Neural progenitor cell (in vitro differentiated cells): ENCODE data around the gene SPATA25. TPM values are rescaled to one million over a fixed set of nuclear protein-coding genes. Genes with fewer than 3 reads are reported as not detected.

Source experiments
- DNase-seq: peaks from one replicate; pipeline ENCODE4 v3.0.0-alpha.2; 2016; ENCODE audit warnings: low spot score
- H2AFZ ChIP-seq: fragments of 200-600 bp; sonication (generic); replicated peaks from 2 replicates; pipeline ENCODE4 v1.6.1; 2016; ENCODE audit warnings: antibody characterized with exemption
- H3F3A ChIP-seq: fragments of 200-600 bp; sonication (generic); 2 replicates; pipeline ENCODE4 v1.6.1; 2016; ENCODE audit warnings: antibody characterized with exemption, low read depth
- H3K27ac ChIP-seq: fragments of 200-600 bp; sonication (generic); 2 replicates; pipeline ENCODE4 v1.5.1; 2016; ENCODE audit warnings: mild to moderate bottlenecking
- H3K27me3 ChIP-seq: fragments of 200-600 bp; sonication (generic); 2 replicates; pipeline ENCODE4 v1.6.1; 2016; ENCODE audit warnings: mild to moderate bottlenecking, moderate library complexity
- H3K36me3 ChIP-seq: fragments of 200-600 bp; sonication (generic); 2 replicates; pipeline ENCODE4 v1.5.1; 2016
- H3K4me1 ChIP-seq: fragments of 200-600 bp; sonication (generic); 2 replicates; pipeline ENCODE4 v1.6.1; 2016; ENCODE audit warnings: mixed run types
- H3K4me2 ChIP-seq: fragments of 200-600 bp; sonication (generic); 2 replicates; pipeline ENCODE4 v1.6.1; 2016
- H3K4me3 ChIP-seq: fragments of 200-600 bp; sonication (generic); 2 replicates; pipeline ENCODE4 v1.5.1; 2016
- H3K79me2 ChIP-seq: fragments of 200-600 bp; sonication (generic); 2 replicates; pipeline ENCODE4 v1.6.1; 2016; ENCODE audit warnings: low read depth
- H3K9ac ChIP-seq: fragments of 200-600 bp; sonication (generic); 2 replicates; pipeline ENCODE4 v1.6.1; 2016
- H3K9me3 ChIP-seq: fragments of 200-600 bp; sonication (generic); 2 replicates; pipeline ENCODE4 v1.5.1; 2016; ENCODE audit warnings: low read depth
- H4K20me1 ChIP-seq: fragments of 200-600 bp; sonication (generic); 2 replicates; pipeline ENCODE4 v1.6.1; 2016; ENCODE audit warnings: low read depth
- H3K27ac Mint-ChIP-seq: 3 replicates; pipeline ENCODE4 v1.8.0; 2021; ENCODE audit warnings: mixed read lengths
- H3K27me3 Mint-ChIP-seq: 2 replicates; pipeline ENCODE4 v1.8.0; 2022; ENCODE audit warnings: low read depth, mild to moderate bottlenecking, inconsistent platforms, moderate library complexity, mixed read lengths; ENCODE audit not compliant: insufficient read depth
- H3K36me3 Mint-ChIP-seq: 3 replicates; pipeline ENCODE4 v1.8.0; 2021; ENCODE audit warnings: mixed read lengths
- H3K4me1 Mint-ChIP-seq: 3 replicates; pipeline ENCODE4 v1.8.0; 2021; ENCODE audit warnings: mixed read lengths
- H3K4me3 Mint-ChIP-seq: 3 replicates; pipeline ENCODE4 v1.8.0; 2021; ENCODE audit warnings: mild to moderate bottlenecking, moderate library complexity, mixed read lengths
- H3K9me3 Mint-ChIP-seq: 3 replicates; pipeline ENCODE4 v1.8.0; 2020; ENCODE audit warnings: mixed read lengths
- EZH2 ChIP-seq: fragments of 200-600 bp; sonication (generic); IDR thresholded peaks from 2 replicates; pipeline ENCODE4 v1.6.1; 2017; ENCODE audit warnings: antibody characterized with exemption, mild to moderate bottlenecking, moderate library complexity
- EZH2phosphoT487 ChIP-seq: fragments of 200-600 bp; sonication (generic); IDR thresholded peaks from 2 replicates; pipeline ENCODE4 v1.6.1; 2017; ENCODE audit warnings: antibody characterized with exemption
- total RNA-seq: library from RNA; depleted of rRNA; stranded (reverse); fragments of >200 nt; gene quantifications from 2 replicates; pipeline ENCODE4 v1.2.3, GENCODE V29; 2015; ENCODE audit warnings: low replicate concordance
- TF ChIP-seq, protein P1 (sequence below): fragments of 200-600 bp; sonication (generic); IDR thresholded peaks from 2 replicates; pipeline ENCODE4 v1.5.1; 2017; ENCODE audit warnings: antibody characterized with exemption, mild to moderate bottlenecking

Gene SPATA25
- total RNA-seq, 1 donor from 2014 or later: 0.54 TPM

DNA sequence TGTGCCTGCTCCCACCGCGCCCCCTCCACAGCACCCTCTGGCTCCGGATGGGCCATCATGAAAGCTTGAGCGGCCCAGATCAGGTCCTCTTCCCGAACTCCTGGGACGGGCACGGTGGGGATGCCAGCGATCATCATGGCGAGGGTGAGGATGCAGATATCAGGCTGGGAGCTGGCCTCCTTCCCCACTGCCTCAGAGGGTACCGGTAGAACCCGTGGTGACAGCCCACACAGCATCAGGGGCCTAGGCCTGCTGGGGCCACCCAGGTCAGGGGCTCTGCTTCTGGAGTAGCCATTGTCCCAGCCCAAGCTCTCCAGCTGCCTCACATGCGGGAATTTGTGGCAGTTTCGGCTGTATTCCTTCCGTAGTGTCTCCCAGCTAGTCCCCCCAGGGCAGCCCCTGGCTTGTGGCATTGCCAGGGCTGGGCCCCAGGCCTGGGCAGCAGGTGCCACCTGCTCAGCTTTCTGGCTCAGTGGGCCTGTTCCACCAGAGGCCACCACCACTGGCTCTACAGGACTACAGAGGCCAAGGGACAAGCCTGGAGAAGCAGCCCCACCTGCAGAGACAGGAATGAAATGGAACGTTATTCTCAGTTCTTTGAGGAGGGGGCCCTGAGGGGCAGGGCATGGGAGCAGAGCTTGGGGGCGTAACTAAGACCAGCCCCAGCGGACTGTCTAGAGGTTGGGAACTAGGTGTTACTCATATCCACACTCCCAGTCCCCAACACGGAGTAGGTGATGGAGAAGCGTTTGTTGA is 654 bp downstream of the SPATA25 start:
- no peak overlapping the region for H3K9ac ChIP-seq
- H3K27me3 ChIP-seq: peaks cover 9% of the 10 kb centered on the region
- H3K4me1 ChIP-seq: peaks cover 11% of the 10 kb centered on the region
- TF ChIP-seq EZH2: no peak
- TF ChIP-seq, protein P1, sequence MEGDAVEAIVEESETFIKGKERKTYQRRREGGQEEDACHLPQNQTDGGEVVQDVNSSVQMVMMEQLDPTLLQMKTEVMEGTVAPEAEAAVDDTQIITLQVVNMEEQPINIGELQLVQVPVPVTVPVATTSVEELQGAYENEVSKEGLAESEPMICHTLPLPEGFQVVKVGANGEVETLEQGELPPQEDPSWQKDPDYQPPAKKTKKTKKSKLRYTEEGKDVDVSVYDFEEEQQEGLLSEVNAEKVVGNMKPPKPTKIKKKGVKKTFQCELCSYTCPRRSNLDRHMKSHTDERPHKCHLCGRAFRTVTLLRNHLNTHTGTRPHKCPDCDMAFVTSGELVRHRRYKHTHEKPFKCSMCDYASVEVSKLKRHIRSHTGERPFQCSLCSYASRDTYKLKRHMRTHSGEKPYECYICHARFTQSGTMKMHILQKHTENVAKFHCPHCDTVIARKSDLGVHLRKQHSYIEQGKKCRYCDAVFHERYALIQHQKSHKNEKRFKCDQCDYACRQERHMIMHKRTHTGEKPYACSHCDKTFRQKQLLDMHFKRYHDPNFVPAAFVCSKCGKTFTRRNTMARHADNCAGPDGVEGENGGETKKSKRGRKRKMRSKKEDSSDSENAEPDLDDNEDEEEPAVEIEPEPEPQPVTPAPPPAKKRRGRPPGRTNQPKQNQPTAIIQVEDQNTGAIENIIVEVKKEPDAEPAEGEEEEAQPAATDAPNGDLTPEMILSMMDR: no peak
- TF ChIP-seq EZH2phosphoT487: no peak
- Mint-ChIP-seq H3K4me1 (peaks cover 22% of the 10 kb centered on the region), H3K27me3 (peaks cover 4% of the 10 kb centered on the region), H3K9me3 (no peaks in the 10 kb centered on the region), H3K27ac (no peak overlapping the region), H3K4me3 (no peak overlapping the region), H3K36me3 (peaks cover 13% of the 10 kb centered on the region)
- H3K79me2 ChIP-seq: peaks cover 11% of the 10 kb centered on the region
- no peaks in the 10 kb centered on the region for H3K9me3 ChIP-seq
- DNase-seq: no peak
- H3K27ac ChIP-seq: no peak overlapping the region
- no peak overlapping the region for H3K4me3 ChIP-seq
- H3F3A ChIP-seq: peaks cover 9% of the 10 kb centered on the region
- H2AFZ ChIP-seq: no peak overlapping the region
- no peak overlapping the region for H3K4me2 ChIP-seq
- H3K36me3 ChIP-seq: no peaks in the 10 kb centered on the region
- no peaks in the 10 kb centered on the region for H4K20me1 ChIP-seq

DNA sequence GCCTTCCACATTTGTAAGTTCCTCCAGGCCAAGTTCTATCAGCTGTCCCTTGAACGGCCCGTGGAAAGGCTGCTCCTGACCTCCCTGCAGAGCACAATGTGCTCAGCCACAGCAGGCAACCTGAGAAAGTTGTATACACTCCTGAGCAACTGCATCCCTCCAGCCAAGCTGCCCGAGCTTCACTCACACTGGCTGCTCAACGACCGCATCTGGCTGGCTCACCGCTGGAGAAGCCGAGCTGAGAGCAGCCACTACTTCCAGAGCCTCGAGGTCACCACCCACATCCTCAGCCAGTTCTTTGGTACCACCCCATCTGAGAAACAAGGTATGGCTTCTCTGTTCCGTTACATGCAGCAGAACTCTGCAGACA is 4.3 kb downstream of the SPATA25 start:
- Histone ChIP-seq H3K4me3 (no peak overlapping the region), H3K27me3 (no peaks in the 10 kb centered on the region), H3K36me3 (no peaks in the 10 kb centered on the region), H2AFZ (no peak overlapping the region), H3K9me3 (no peaks in the 10 kb centered on the region), H3K9ac (no peak overlapping the region), H3K79me2 (peaks cover 18% of the 10 kb centered on the region), H3K4me2 (no peak overlapping the region), H3K27ac (no peak overlapping the region), H3K4me1 (peaks cover 4% of the 10 kb centered on the region), H3F3A (peaks cover 16% of the 10 kb centered on the region), H4K20me1 (no peaks in the 10 kb centered on the region)
- DNase-seq: no peak
- no peak overlapping the region for H3K27ac Mint-ChIP-seq
- peaks cover 20% of the 10 kb centered on the region for H3K4me1 Mint-ChIP-seq
- TF ChIP-seq EZH2: no peak
- TF ChIP-seq EZH2phosphoT487: no peak
- TF ChIP-seq, protein P1: no peak
- peak overlapping the region; percentile 81 for H3K4me3 Mint-ChIP-seq
- peaks cover 13% of the 10 kb centered on the region for H3K36me3 Mint-ChIP-seq
- H3K27me3 Mint-ChIP-seq: peaks cover 2% of the 10 kb centered on the region
- no peaks in the 10 kb centered on the region for H3K9me3 Mint-ChIP-seq

DNA sequence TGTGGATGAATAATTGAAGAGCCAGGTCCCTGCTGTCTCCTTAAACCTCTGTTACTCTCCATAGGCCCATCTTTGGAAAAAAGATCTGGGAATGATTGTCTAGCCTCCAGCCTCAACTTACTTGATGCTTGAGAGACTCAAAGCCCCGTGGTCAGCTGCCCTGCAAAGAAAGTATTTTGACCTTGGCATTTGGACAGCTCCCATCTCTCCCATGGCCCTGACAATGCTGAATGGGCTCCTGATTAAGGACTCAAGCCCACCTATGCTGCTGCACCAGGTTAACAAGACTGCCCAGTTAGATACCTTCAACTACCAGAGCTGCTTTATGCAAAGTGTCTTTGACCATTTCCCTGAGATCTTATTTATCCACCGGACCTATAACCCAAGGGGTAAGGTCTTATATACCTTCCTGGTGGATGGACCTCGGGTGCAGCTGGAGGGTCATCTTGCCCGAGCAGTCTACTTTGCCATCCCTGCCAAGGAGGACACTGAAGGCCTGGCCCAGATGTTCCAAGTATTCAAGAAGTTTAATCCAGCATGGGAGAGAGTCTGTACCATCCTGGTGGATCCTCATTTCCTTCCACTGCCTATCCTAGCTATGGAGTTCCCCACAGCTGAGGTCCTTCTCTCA is 4.8 kb downstream of the SPATA25 start:
- peak overlapping the region; percentile 93 for H3K4me2 ChIP-seq
- no peaks in the 10 kb centered on the region for H4K20me1 ChIP-seq
- Mint-ChIP-seq H3K27me3 (peaks cover 2% of the 10 kb centered on the region), H3K36me3 (peaks cover 13% of the 10 kb centered on the region), H3K4me1 (peaks cover 20% of the 10 kb centered on the region), H3K4me3 (peak overlapping the region; percentile 81), H3K27ac (no peak overlapping the region), H3K9me3 (no peaks in the 10 kb centered on the region)
- H3K4me1 ChIP-seq: peaks cover 4% of the 10 kb centered on the region
- no peak overlapping the region for H2AFZ ChIP-seq
- H3K27me3 ChIP-seq: no peaks in the 10 kb centered on the region
- peaks cover 16% of the 10 kb centered on the region for H3F3A ChIP-seq
- H3K9ac ChIP-seq: no peak overlapping the region
- no peak overlapping the region for H3K27ac ChIP-seq
- no peaks in the 10 kb centered on the region for H3K9me3 ChIP-seq
- peaks cover 18% of the 10 kb centered on the region for H3K79me2 ChIP-seq
- TF ChIP-seq EZH2: no peak
- no peak for TF ChIP-seq EZH2phosphoT487
- no peaks in the 10 kb centered on the region for H3K36me3 ChIP-seq
- DNase-seq: no peak
- H3K4me3 ChIP-seq: no peak overlapping the region
